Immature natural killer cell (primary cell): ENCODE data around the gene HTR3E. TPM values are rescaled to one million over a fixed set of nuclear protein-coding genes. Genes with fewer than 3 reads are reported as not detected.
"Not testable (repeated sequence)": the region's sequence is repeated elsewhere in the genome, so short reads cannot be mapped to it uniquely, and the experiment has no call there.

Experiments used
- DNase-seq, 3 donors: peaks; one replicate each; pipeline ENCODE4 v3.0.0; 2022; ENCODE audit warnings: mixed read lengths in 1 of 3
- H3K27ac Mint-ChIP-seq, 6 donors: one replicate each; pipeline ENCODE4 v1.8.0; 2020; ENCODE audit warnings: mixed read lengths in 6 of 6, mild to moderate bottlenecking in 5 of 6, inconsistent platforms in 4 of 6, moderate library complexity in 3 of 6
- H3K27me3 Mint-ChIP-seq, 3 donors: one replicate each; pipeline ENCODE4 v1.8.0; 2020 to 2021; ENCODE audit warnings: low read depth in 3 of 3, mild to moderate bottlenecking in 3 of 3, mixed read lengths in 3 of 3, moderate library complexity in 3 of 3, inconsistent platforms in 1 of 3
- H3K36me3 Mint-ChIP-seq, 3 donors: one replicate each; pipeline ENCODE4 v1.8.0; 2020; ENCODE audit warnings: mixed read lengths in 3 of 3, inconsistent platforms in 2 of 3, mild to moderate bottlenecking in 2 of 3
- H3K4me1 Mint-ChIP-seq, 2 donors: one replicate each; pipeline ENCODE4 v1.8.0; 2020; ENCODE audit warnings: inconsistent platforms in 2 of 2, mild to moderate bottlenecking in 2 of 2, mixed read lengths in 2 of 2, moderate library complexity in 1 of 2
- H3K4me3 Mint-ChIP-seq, 5 donors: one replicate each; pipeline ENCODE4 v1.8.0; 2020; ENCODE audit warnings: mild to moderate bottlenecking in 5 of 5, mixed read lengths in 5 of 5, inconsistent platforms in 3 of 5, moderate library complexity in 3 of 5
- H3K9me3 Mint-ChIP-seq, 6 donors: one replicate each; pipeline ENCODE4 v1.8.0; 2020; ENCODE audit warnings: mild to moderate bottlenecking in 6 of 6, mixed read lengths in 6 of 6, inconsistent platforms in 4 of 6, moderate library complexity in 3 of 6
- polyA plus RNA-seq, 3 donors: library from polyadenylated mRNA; unstranded; fragments of 300-500 nt; fragmentation: Illumina TruSeq; gene quantifications; one replicate each; pipeline ENCODE4 v1.2.3, GENCODE V29; 2021

HTR3E gene
- polyA plus RNA-seq, 3 donors from 2014 or later = not detected

DNA sequence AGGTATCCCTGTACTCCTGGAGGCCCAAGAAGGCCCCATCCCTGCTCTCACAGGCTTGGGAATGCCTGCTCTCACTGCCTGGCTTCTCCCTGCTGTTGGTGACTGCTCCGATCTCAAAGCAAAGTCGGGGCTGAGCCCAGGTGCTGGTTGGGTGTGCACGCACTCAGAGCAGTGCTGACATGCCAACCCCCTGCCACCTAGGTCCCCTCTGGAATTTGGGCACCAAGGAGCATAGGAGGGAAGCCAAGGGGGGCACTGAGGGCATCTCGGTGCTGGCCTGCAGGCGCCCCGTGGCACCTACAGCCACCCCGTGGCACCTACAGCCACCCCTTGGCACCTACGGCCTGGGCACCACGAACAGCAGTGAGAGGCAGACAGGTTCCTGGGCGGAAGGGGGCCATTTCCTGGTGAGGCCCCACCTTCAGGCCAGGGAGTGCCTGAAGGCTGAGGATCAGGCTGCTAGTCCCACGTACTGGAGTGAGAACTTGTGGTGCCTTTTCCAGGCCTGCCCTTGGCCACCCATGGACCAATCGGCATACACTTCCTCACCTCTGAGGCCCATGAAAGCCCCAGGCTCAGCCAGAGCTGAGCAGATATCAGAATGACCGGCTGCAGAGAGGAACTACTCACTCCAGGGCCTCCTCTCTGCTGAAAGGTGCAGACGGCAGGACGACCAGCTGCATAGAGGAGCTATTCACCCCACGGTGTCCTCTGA is 15.6 kb upstream of the HTR3E start:
- Mint-ChIP-seq H3K4me3 (no peak overlapping the region), H3K36me3 (no peaks in the 10 kb centered on the region), H3K27ac (no peak overlapping the region), H3K27me3 (peaks cover 1 to 10% (median 3%) of the 10 kb centered on the region in 3 donors), H3K9me3 (peaks cover 0 to 10% (median 4%) of the 10 kb centered on the region in 6 donors), H3K4me1 (peaks cover 4 to 6% of the 10 kb centered on the region in 2 donors)
- no peak for DNase-seq

DNA sequence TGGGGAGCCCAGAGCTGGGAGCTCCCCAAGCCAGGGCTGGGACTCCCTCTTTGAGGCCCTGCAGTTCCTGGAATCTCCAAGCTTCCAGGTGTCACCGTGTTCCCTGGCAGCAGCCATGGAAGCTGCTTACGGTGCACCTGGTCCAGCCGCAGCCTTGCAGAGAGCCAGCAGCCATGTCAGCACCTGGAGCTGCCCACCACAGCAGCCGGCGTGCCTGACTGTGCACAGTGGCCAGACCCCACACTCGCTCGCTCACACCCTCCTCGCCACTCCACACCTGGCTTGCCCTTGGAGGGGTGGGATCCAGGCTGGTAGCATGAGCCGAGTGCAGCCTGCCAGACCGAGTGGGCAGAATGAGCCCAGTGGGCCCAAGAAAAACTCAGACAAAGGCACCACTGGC is 14.8 kb upstream of the HTR3E start:
- H3K27ac Mint-ChIP-seq = no peak overlapping the region
- DNase-seq = no peak
- H3K4me1 Mint-ChIP-seq = peaks cover 4 to 6% of the 10 kb centered on the region in 2 donors
- H3K27me3 Mint-ChIP-seq = peaks cover 1 to 10% (median 3%) of the 10 kb centered on the region in 3 donors
- peaks cover 0 to 10% (median 4%) of the 10 kb centered on the region in 6 donors for H3K9me3 Mint-ChIP-seq
- H3K4me3 Mint-ChIP-seq = no peak overlapping the region
- no peaks in the 10 kb centered on the region for H3K36me3 Mint-ChIP-seq

DNA sequence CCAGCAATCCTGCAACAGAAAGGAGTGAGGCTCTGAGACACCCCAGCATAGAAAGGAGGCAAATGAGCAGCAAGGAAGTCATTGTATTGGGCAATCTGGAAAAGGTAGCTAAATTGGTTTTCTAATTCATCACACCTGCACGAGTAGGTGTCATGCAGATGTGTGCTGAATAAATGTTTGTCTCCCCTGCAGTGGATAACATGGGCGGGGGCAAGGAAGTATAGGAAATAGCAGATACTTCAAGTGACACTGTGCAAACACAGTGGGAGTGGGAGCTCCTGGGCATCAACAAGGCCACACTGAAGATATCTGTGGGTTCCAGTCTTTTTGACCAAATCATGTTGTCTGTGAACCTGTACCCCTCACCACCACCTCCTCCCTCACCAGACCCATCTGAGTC is 14.4 kb upstream of the HTR3E start:
- peaks cover 0 to 10% (median 4%) of the 10 kb centered on the region in 6 donors for H3K9me3 Mint-ChIP-seq
- DNase-seq = no peak
- H3K27ac Mint-ChIP-seq = no peak overlapping the region
- no peaks in the 10 kb centered on the region for H3K36me3 Mint-ChIP-seq
- no peak overlapping the region for H3K4me3 Mint-ChIP-seq
- peaks cover 1 to 10% (median 3%) of the 10 kb centered on the region in 3 donors for H3K27me3 Mint-ChIP-seq
- peaks cover 4 to 6% of the 10 kb centered on the region in 2 donors for H3K4me1 Mint-ChIP-seq

DNA sequence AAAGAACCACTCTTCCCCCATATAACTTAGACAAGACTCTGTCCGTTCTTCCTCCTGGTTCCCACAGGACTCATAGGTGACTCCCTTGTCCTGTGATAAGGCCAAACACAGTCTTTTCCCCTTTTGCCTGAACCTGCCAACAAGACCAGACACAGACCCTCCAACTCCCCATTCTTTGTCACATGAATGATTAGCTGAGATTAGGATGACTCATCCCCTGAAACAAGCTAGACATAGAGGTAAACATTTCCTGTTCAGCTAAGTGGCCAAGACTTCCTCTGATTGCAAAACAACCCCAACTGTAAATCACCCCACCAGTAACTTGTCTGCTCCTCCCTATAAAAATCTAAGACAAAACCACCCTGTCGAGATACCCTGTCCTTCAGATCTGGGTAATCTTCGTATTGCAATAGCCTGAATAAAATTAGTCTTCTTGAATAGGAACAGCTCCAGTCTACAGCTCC is 11.4 kb upstream of the HTR3E start:
- H3K4me1 Mint-ChIP-seq = peaks cover 4 to 6% of the 10 kb centered on the region in 2 donors
- peaks cover 0 to 4% (median 1%) of the 10 kb centered on the region in 3 donors for H3K27me3 Mint-ChIP-seq
- no peak overlapping the region for H3K27ac Mint-ChIP-seq
- DNase-seq = no peak
- H3K9me3 Mint-ChIP-seq = peaks cover 0 to 10% (median 4%) of the 10 kb centered on the region in 6 donors
- H3K4me3 Mint-ChIP-seq = no peak overlapping the region
- H3K36me3 Mint-ChIP-seq = no peaks in the 10 kb centered on the region

DNA sequence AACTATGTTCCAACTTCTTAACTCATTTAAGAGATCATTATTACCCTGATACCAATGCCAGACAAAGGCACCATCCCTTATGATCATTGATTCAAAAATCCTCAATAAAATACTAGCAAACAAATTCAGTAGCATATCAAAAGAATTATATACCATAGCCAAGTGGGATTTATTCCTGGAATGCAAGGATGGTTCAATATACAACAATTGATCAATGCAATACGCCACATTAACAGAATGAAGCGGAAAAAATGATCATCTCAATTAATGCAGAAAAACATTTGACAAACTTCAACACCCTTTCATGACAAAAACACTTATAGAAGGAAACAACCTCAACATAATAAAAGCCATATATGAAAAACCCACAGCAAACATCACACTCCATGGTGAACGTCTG is 4.7 kb upstream of the HTR3E start:
- H3K36me3 Mint-ChIP-seq = peaks cover 0 to 4% (median 4%) of the 10 kb centered on the region in 3 donors

DNA sequence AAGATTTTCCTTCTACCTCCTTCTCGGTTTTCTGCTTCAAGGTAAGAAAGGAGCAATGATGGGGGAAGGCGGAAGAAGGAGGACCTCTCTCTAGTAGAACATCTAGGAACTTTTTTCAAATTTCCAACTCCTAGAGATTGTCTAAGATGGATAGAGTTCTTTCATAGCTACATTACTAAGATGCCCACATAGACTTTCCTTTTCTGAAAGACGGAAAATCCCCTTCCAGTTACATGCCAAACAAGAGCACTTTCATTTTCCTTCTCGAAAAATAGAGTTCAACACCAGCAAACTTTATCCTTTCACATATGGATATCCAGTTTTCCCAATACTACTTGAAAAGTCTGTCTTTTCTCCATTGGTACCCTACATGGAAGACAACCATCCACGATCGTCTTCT is 692 bp downstream of the HTR3E start:
- Mint-ChIP-seq H3K4me3 (no peak overlapping the region), H3K27ac (no peak overlapping the region), H3K36me3 (peaks cover 0 to 4% (median 0%) of the 10 kb centered on the region in 3 donors), H3K9me3 (peaks cover 5 to 9% (median 7%) of the 10 kb centered on the region in 6 donors), H3K4me1 (no peaks in the 10 kb centered on the region), H3K27me3 (peaks cover 3 to 7% (median 5%) of the 10 kb centered on the region in 3 donors)
- DNase-seq = no peak

More for the DNA sequence above, 4.7 kb upstream of the HTR3E start:
- no peak overlapping the region for H3K4me3 Mint-ChIP-seq
- H3K9me3 Mint-ChIP-seq = peaks cover 10 to 24% (median 14%) of the 10 kb centered on the region in 6 donors
- peaks cover 5 to 10% (median 6%) of the 10 kb centered on the region in 3 donors for H3K27me3 Mint-ChIP-seq
- no peak overlapping the region for H3K27ac Mint-ChIP-seq
- DNase-seq = no peak
- no peaks in the 10 kb centered on the region for H3K4me1 Mint-ChIP-seq

DNA sequence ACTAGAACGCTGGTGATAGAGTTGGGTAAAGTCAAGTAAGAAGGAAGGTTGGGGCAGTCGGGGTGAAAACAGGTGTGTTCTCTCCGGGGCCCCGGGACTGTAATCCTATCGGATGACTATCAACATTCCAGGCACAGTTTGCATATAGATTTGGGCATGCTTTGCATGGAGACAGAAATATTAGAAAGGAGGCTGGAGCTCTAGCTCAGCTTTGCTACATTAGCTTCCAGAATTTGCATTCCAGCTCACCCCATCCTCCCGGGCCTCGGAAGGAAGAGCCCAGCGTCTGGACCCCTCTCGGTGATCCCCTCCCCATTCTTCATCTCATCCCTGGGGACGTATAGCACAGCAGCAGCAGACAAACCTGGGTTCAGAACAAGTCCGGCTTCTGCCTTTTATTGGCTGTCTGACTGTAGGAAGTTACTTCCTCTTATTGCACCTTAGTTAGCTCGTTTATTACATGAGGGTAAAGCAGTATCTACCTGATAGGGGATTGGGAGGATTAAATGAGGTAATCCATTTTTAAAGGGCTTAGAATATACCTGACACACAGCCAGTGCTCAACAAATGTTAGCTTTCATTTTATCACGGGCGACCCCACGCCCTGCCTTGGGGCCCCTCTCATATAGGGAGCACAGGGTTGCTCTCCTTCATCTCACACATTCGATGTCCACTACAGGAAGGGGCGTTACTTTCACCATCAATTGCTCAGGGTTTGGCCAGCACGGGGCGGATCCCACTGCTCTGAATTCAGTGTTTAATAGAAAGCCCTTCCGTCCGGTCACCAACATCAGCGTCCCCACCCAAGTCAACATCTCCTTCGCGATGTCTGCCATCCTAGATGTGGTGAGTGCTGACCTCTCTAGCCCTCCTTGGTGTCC is 3.2 kb downstream of the HTR3E start:
- DNase-seq = no peak
- H3K4me3 Mint-ChIP-seq = no peak overlapping the region
- H3K9me3 Mint-ChIP-seq = no peaks in the 10 kb centered on the region
- H3K36me3 Mint-ChIP-seq = no peaks in the 10 kb centered on the region
- H3K27me3 Mint-ChIP-seq = peaks cover 2 to 9% (median 3%) of the 10 kb centered on the region in 3 donors
- H3K4me1 Mint-ChIP-seq = no peaks in the 10 kb centered on the region
- H3K27ac Mint-ChIP-seq = no peak overlapping the region

DNA sequence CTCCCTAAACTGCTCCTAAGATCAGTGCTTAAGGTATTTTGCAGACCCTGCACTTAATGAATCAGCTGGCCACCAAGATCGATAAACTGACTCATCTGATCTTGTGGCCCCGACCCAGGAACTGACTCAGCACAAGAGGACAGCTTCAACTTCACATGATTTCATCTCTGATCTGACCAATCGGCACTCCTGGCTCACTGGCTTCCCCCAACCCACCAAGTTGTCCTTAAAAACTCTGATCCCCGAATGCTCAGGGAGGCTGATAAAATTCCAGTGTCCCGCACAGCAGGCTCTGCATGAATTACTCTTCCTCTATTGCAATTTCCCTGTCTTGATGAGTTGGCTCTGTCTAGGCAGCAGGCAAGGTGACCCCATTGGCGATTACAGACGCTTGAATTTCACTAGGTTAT is 13.5 kb downstream of the HTR3E start:
- Mint-ChIP-seq H3K4me1 (no peaks in the 10 kb centered on the region), H3K27me3 (peaks cover 0 to 5% (median 4%) of the 10 kb centered on the region in 3 donors), H3K36me3 (no peaks in the 10 kb centered on the region), H3K9me3 (no peaks in the 10 kb centered on the region), H3K4me3 (no peak overlapping the region), H3K27ac (no peak overlapping the region)
- DNase-seq = no peak

DNA sequence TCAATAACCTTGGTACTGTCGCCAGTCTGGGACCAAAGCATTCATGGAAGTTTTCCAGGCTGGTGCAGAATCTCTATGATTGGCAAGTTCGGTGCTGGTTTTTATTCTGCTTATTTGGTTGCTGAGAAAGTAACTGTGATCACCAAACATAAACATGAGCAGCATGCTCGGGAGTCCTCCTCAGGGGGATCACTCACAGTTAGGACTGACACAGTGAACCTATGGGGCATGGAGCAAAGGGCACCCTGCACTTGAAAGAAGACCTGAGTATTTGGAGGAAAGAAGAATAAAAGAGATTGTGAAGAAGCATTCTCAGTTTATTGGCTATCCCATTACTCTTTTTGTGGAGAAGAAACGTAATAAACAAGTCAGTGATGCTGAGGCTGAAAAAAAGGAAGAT is 19.2 kb downstream of the HTR3E start:
- no peak overlapping the region for H3K27ac Mint-ChIP-seq
- no peaks in the 10 kb centered on the region for H3K4me1 Mint-ChIP-seq
- H3K36me3 Mint-ChIP-seq = peaks cover 0 to 3% (median 0%) of the 10 kb centered on the region in 3 donors
- no peaks in the 10 kb centered on the region for H3K9me3 Mint-ChIP-seq
- no peak for DNase-seq
- no peak overlapping the region for H3K4me3 Mint-ChIP-seq
- H3K27me3 Mint-ChIP-seq = peaks cover 2 to 7% (median 4%) of the 10 kb centered on the region in 3 donors

DNA sequence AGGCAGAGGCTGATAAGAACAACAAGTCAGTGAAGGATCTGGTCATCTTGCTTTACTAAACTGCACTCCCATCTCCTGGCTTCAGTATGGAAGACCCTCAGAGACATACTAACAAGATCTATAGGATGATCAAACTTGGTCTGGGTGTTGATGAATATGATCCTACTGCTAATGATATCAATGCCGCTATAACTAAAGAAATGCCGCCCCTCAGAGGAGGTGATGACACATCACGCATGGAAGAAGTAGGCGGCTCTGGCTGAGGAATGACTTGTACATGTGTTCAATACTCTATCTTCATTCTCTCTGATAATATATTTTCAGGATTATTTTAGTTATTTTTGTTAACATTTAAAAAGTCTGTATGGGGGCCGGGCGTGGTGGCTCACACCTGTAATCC is 20.8 kb downstream of the HTR3E start:
- Mint-ChIP-seq H3K27me3 (peaks cover 4 to 7% (median 5%) of the 10 kb centered on the region in 3 donors), H3K4me3 (no peak overlapping the region), H3K4me1 (no peaks in the 10 kb centered on the region), H3K27ac (no peak overlapping the region), H3K9me3 (no peaks in the 10 kb centered on the region), H3K36me3 (peaks cover 0 to 3% (median 0%) of the 10 kb centered on the region in 3 donors)
- DNase-seq = no peak

DNA sequence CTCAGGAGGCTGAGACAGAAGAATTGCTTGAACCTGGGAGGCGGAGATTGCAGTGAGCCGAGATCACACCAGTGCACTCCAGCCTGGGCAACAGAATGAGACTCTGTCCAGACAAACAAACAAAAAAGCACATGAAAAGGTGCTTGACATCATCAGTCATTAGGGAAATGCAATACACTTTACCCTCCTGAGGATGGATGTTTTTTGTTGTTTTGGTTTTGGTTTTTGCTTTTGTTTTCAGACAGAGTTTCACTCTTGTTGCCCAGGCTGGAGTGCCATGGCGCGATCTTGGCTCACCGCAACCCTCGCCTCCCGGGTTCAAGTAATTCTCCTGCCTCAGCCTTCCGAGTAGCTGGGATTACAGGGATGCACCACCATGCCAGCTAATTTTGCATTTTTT is 24.2 kb downstream of the HTR3E start:
- H3K9me3 Mint-ChIP-seq, DNase-seq, H3K27me3 Mint-ChIP-seq, H3K27ac Mint-ChIP-seq, H3K4me1 Mint-ChIP-seq, H3K4me3 Mint-ChIP-seq, H3K36me3 Mint-ChIP-seq: not testable (repeated sequence)

DNA sequence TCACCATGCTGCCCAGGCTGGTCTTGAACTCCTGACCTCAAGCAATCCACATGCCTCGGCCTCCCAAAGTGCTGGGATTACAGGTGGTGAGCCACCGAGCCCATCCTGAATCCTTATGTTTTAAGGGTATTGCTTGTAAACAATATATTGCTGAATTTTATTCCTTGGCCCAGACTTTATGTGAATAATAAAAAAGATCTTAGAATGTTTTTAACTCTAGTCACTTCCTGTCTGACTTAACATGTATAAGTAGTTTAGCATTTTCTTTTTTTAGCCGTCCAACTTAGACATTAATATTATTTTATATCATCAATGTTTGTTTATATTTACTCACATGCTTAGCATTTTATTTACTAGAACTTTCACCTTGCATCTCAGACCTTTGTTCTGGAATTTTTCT is 29.1 kb downstream of the HTR3E start:
- no peak overlapping the region for H3K27ac Mint-ChIP-seq
- no peaks in the 10 kb centered on the region for H3K9me3 Mint-ChIP-seq
- H3K4me1 Mint-ChIP-seq = no peaks in the 10 kb centered on the region
- H3K36me3 Mint-ChIP-seq = no peaks in the 10 kb centered on the region
- H3K27me3 Mint-ChIP-seq = peaks cover 3 to 6% (median 3%) of the 10 kb centered on the region in 3 donors
- no peak for DNase-seq
- no peak overlapping the region for H3K4me3 Mint-ChIP-seq

DNA sequence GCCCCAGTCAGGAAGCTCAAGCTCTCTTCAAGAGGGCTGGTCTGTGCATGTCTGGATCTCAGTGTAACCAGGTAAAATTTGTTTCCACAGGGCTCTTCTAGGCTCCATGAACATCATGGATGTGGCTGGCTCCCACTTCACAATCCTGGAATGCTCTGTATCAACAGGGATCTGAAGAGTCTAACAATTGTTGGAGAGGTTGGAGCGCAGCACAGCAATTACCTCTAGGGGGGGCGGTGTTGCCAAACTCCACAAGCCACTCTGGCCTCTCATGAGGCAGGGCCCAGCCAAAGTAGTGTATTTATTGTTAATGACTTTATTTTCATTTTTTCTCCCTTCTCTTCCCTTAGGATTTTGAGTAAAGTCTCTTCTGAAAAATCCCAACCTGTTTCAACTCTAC is 32.1 kb downstream of the HTR3E start:
- Mint-ChIP-seq H3K36me3 (no peaks in the 10 kb centered on the region), H3K4me3 (no peak overlapping the region), H3K4me1 (peaks cover 7 to 8% of the 10 kb centered on the region in 2 donors), H3K9me3 (no peaks in the 10 kb centered on the region), H3K27ac (no peak overlapping the region), H3K27me3 (peaks cover 1 to 6% (median 3%) of the 10 kb centered on the region in 3 donors)
- no peak for DNase-seq

DNA sequence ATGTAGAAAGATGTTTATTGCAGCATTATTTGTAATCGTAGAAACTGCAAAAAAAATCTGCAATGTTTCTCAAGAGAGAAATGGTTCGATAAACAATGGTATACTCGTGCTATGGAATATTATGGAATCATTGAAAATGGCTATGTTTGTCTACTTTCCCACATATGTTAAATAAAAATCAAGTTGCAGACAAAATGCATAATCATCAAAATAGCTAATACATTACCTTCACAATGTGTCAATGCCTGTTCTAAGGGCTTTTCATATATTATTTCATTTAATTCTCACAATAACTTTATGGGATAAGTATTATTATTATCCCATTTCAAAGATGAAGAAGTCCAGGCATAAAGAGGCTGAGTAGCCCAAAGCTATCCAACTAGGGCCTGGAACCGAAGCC is 36.1 kb downstream of the HTR3E start:
- Mint-ChIP-seq H3K27ac (no peak overlapping the region), H3K4me1 (peaks cover 39 to 47% of the 10 kb centered on the region in 2 donors), H3K27me3 (peaks cover 1 to 8% (median 7%) of the 10 kb centered on the region in 3 donors), H3K9me3 (no peaks in the 10 kb centered on the region), H3K4me3 (peak overlapping the region in 3 of 5 donors; percentile 93 to 100 (median 99)), H3K36me3 (no peaks in the 10 kb centered on the region)
- DNase-seq = no peak
